GM12878 (cell line): Measurements from ENCODE around the gene TPM4. TPM values are rescaled to one million over a fixed set of nuclear protein-coding genes. Genes with fewer than 3 reads are reported as not detected.

Source experiments
- ATAC-seq: fragments of 200-7000 bp; cut with Tn5 transposase; 3 replicates; pipeline ENCODE4 v1.9.1; 2020; ENCODE audit warnings: mild to moderate bottlenecking, moderate library complexity
- BruUV-seq: library from RNA; stranded (reverse); fragments of 400-500 nt; replicated peaks from 2 replicates; lab custom pipeline; 2021; lab: Mats Ljungman, UMichigan
- CTCF ChIA-PET: fragments of 300-600 bp; sonication (Branson Sonifier 250); formaldehyde crosslinking; extraction: SDS; loops from one replicate; lab custom pipeline; 2021; ENCODE audit warnings: inconsistent platforms; lab: Yijun Ruan, JAX
- POLR2A ChIA-PET: fragments of 350-600 bp; formaldehyde crosslinking; extraction: SDS; loops from one replicate; lab custom pipeline; 2021; ENCODE audit warnings: inconsistent platforms; lab: Charles Lee
- RAD21 ChIA-PET: fragments of 300-600 bp; sonication (Branson Sonifier 250); formaldehyde crosslinking; loops from one replicate; lab custom pipeline; 2023; ENCODE audit warnings: antibody characterized with exemption; ENCODE audit not compliant: unreplicated experiment; lab: Charles Lee
- SMC1A ChIA-PET: fragments of 300-600 bp; sonication (Branson Sonifier 250); formaldehyde crosslinking; loops from one replicate; lab custom pipeline; 2023; ENCODE audit not compliant: unreplicated experiment, uncharacterized antibody; lab: Charles Lee
- DNase-seq: peaks from one replicate; pipeline ENCODE4 v3.0.0-alpha.2; 2011; ENCODE audit warnings: low read depth, low spot score
- FAIRE-seq: peaks from 3 replicates; lab custom pipeline; 2011; peaks lifted over from hg19 to GRCh38; lab: Jason Lieb, UNC
- H2AFZ ChIP-seq: 2 replicates; pipeline ENCODE4 v1.6.0; 2011; ENCODE audit warnings: low read depth, low read length, control low read depth; ENCODE audit not compliant: control insufficient read depth
- H3K27ac ChIP-seq: 2 replicates; pipeline ENCODE4 v1.5.1; 2011; ENCODE audit warnings: control low read depth; ENCODE audit not compliant: control insufficient read depth, insufficient read depth
- H3K27me3 ChIP-seq, 2 experiments: replicated peaks in 1 of 2; 2 replicates each; pipeline versions ENCODE4 v1.6.0 to v1.6.1; 2011; ENCODE audit warnings: low read length in 1 of 2; ENCODE audit not compliant: control insufficient read depth in 2 of 2, insufficient read depth in 2 of 2
- H3K36me3 ChIP-seq, 2 experiments: 2 replicates each; pipeline ENCODE4 v1.5.1; 2011; ENCODE audit warnings: low read length in 1 of 2; ENCODE audit not compliant: control insufficient read depth in 2 of 2, insufficient read depth in 2 of 2
- H3K4me1 ChIP-seq: 2 replicates; pipeline ENCODE4 v1.6.1; 2011; ENCODE audit warnings: mild to moderate bottlenecking, low read length, moderate library complexity, mixed read lengths; ENCODE audit not compliant: control insufficient read depth, insufficient read depth
- H3K4me2 ChIP-seq: 2 replicates; pipeline ENCODE4 v1.6.0; 2011; ENCODE audit warnings: control low read depth; ENCODE audit not compliant: control insufficient read depth, insufficient read depth
- H3K4me3 ChIP-seq: fragments of 200-600 bp; sonication (generic); 2 replicates; pipeline ENCODE4 v1.5.1; 2016
- H3K79me2 ChIP-seq: 2 replicates; pipeline ENCODE4 v1.6.0; 2011; ENCODE audit warnings: low read length; ENCODE audit not compliant: control insufficient read depth, insufficient read depth
- H3K9ac ChIP-seq: 2 replicates; pipeline ENCODE4 v1.8.0; 2011; ENCODE audit warnings: low read length, control low read depth, mixed read lengths; ENCODE audit not compliant: control insufficient read depth, insufficient read depth
- H3K9me3 ChIP-seq: replicated peaks from 3 replicates; pipeline ENCODE4 v1.5.1; 2011; ENCODE audit warnings: mild to moderate bottlenecking, low read length; ENCODE audit not compliant: control insufficient read depth, insufficient read depth
- H4K20me1 ChIP-seq: 2 replicates; pipeline ENCODE4 v1.6.0; 2011; ENCODE audit not compliant: control insufficient read depth, insufficient read depth
- BHLHE40 ChIP-seq, 2 experiments: fragments of 450-650 bp in 1 of 2; IDR thresholded peaks; 2 replicates each; pipeline ENCODE4 v1.6.1; 2011 to 2017; ENCODE audit warnings: low read depth in 2 of 2, borderline replicate concordance in 1 of 2, improper control_type of control experiment in 1 of 2, low read length in 1 of 2, mild to moderate bottlenecking in 1 of 2
- EGR1 ChIP-seq, 2 experiments: IDR thresholded peaks; 1 replicate in 1 of 2; 2 replicates in 1 of 2; pipeline ENCODE4 v1.6.1; 2011 to 2012; ENCODE audit warnings: low read depth in 2 of 2, low read length in 2 of 2, borderline replicate concordance in 1 of 2, mild to moderate bottlenecking in 1 of 2, moderate library complexity in 1 of 2
- EZH2 ChIP-seq: IDR thresholded peaks from 2 replicates; pipeline ENCODE4 v1.6.1; 2012; ENCODE audit warnings: low read depth, mild to moderate bottlenecking, control low read depth, inconsistent platforms, low read length, borderline replicate concordance; ENCODE audit not compliant: control insufficient read depth
- FOS ChIP-seq: IDR thresholded peaks from 3 replicates; pipeline ENCODE4 v1.6.1; 2011; ENCODE audit warnings: borderline replicate concordance; ENCODE audit not compliant: insufficient read length; ENCODE audit errors: extremely low read depth
- FOXM1 ChIP-seq: IDR thresholded peaks from 2 replicates; pipeline ENCODE4 v1.6.1; 2012; ENCODE audit warnings: low read depth, mild to moderate bottlenecking, inconsistent platforms, low read length, moderate library complexity
- NFXL1 ChIP-seq: fragments of 450-650 bp; IDR thresholded peaks from 2 replicates; pipeline ENCODE4 v1.6.1; 2017; ENCODE audit warnings: antibody characterized with exemption, mild to moderate bottlenecking, borderline replicate concordance
- NR2C2 ChIP-seq: IDR thresholded peaks from 2 replicates; pipeline ENCODE4 v1.6.1; 2011; ENCODE audit warnings: borderline replicate concordance, low read depth; ENCODE audit not compliant: control insufficient read depth, insufficient read length
- PAX5 ChIP-seq: IDR thresholded peaks from 2 replicates; pipeline ENCODE4 v1.6.1; 2011; ENCODE audit warnings: low read depth, low read length, borderline replicate concordance
- STAT1 ChIP-seq: fragments of 450-650 bp; conservative IDR thresholded peaks from 2 replicates; pipeline ENCODE4 v1.6.1; 2014; ENCODE audit warnings: antibody characterized with exemption, mild to moderate bottlenecking
- TCF7 ChIP-seq: IDR thresholded peaks from 2 replicates; pipeline ENCODE4 v1.6.1; 2014; ENCODE audit warnings: antibody characterized with exemption, borderline replicate concordance
- ZBED1 ChIP-seq: IDR thresholded peaks from 2 replicates; pipeline ENCODE4 v1.6.1; 2016; ENCODE audit warnings: borderline replicate concordance
- ZNF274 ChIP-seq: IDR thresholded peaks from one replicate; pipeline ENCODE4 v1.8.0; 2011; ENCODE audit not compliant: insufficient read length, insufficient read depth
- WGBS: methylation state at CpG from one replicate; pipeline ENCODE4 v1.1.6; 2016; ENCODE audit warnings: low lambda C conversion rate; ENCODE audit not compliant: insufficient replicate concordance, insufficient coverage; ENCODE audit errors: missing lambda C conversion rate; 5-methylcytosine and 5-hydroxymethylcytosine counted together
- in situ Hi-C: fragments of 300-500 bp; cut with MboI; formaldehyde crosslinking; loops from 9 replicates; pipeline ENCODE4 v1.14.3; 2018; ENCODE audit warnings: mixed read lengths
- intact Hi-C: fragments of 100-400 bp; cut with micrococcal nuclease; formaldehyde crosslinking; loops from one replicate; pipeline ENCODE4 v1.14.2; 2022; ENCODE audit not compliant: unreplicated experiment
- polyA plus RNA-seq, 11 experiments: library from polyadenylated mRNA; depleted of rRNA in 4 of 11; unstranded in 6 of 11; stranded (reverse) in 5 of 11; fragments of >200 nt; fragmentation: Nextera tagmentation in 4 of 11; fragmentation: Illumina TruSeq in 1 of 11; extraction: Ambion mirVana in 4 of 11; extraction: Trizol in 1 of 11; gene quantifications; 1 replicate in 1 of 11; 2 replicates in 10 of 11; pipeline versions ENCODE4 v1.2.1 to v1.2.3, GENCODE V29; 2011 to 2016; ENCODE audit warnings: inconsistent platforms in 2 of 11, missing spikeins in 2 of 11, low read depth in 1 of 11
- total RNA-seq, 4 experiments: library from RNA; depleted of rRNA in 3 of 4; stranded (reverse); fragments of >200 nt in 3 of 4; fragmentation: Illumina TruSeq in 1 of 4; extraction: Trizol in 1 of 4; gene quantifications; 2 replicates each; pipeline versions ENCODE4 v1.2.1 to v1.2.3, GENCODE V29; 2013 to 2021
- TF ChIP-seq, protein P1 (sequence below): IDR thresholded peaks from 2 replicates; pipeline ENCODE4 v1.6.1; 2011; ENCODE audit warnings: mild to moderate bottlenecking, low read depth, low read length, moderate library complexity; ENCODE audit not compliant: insufficient replicate concordance

The TPM4 gene
- total and polyA plus RNA-seq, 10 of the 15 experiments (the other 5 are each of a cell fraction or from before 2014, with no cell fraction given) = 183 to 620 (median 407) TPM

DNA sequence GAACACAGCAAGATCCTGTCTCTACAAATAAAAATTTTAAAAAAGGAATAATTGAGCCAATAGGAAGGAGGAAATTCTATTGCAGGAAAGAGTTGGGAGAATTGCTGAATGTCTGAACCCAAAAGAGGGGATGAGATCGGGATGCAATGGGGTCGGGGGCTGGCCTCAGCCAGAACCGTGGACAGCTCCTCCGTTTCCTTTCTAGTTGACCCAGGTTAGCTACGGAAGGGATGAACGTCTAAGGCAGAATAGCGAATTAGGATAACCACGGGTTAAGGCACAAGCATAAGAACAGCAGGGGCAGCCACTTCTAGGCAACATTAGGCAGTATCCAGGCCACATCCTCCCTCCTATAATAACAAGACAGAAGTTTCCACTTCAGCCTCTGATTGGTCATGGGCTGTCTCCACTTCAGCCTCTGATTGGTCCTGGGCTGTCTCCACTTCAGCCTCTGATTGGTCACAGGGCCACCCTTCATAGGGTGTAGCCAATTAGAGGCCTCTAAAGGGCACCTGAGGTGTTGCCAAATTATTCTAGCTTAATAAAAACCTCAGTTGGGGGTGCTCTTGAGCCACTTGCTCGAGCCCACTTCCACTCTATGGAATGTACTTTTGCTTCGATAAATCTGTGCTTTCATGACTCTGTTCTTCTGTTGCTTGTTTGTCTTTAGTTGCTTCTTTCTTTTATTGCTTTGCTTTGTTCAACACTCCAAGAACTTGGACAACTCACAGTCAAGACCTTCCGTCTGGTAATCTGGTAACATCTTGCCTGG, 24.9 kb upstream of the TPM4 start (continued):
- TF ChIP-seq FOS = peak; percentile 35
- TF ChIP-seq, protein P1, sequence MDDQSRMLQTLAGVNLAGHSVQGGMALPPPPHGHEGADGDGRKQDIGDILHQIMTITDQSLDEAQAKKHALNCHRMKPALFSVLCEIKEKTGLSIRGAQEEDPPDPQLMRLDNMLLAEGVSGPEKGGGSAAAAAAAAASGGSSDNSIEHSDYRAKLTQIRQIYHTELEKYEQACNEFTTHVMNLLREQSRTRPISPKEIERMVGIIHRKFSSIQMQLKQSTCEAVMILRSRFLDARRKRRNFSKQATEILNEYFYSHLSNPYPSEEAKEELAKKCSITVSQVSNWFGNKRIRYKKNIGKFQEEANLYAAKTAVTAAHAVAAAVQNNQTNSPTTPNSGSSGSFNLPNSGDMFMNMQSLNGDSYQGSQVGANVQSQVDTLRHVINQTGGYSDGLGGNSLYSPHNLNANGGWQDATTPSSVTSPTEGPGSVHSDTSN = peak; percentile 33

DNA sequence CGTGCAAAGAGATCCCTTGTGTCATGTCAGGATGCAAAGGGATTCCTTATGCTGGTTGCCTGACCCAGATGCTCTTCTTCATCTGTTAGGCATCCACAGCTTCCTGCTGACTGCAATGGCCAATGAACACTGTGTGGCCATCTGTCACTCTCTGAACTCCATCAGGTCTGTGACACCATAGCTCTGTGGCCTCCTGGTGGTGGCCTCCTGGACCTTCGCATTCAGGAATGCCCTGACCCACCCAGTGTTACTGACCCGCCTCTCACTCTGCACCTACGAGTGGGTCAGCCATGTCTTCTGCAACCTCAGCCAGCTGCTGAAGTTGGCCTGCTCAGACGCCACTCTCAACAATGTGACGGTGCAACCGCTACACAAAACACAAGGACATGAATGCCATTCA, 23.9 kb upstream of the TPM4 start:
- intact Hi-C loops (no loop called here), in situ Hi-C loops (no loop called here)
- no peak for DNase-seq
- no peak overlapping the region for H3K9ac ChIP-seq
- no peak overlapping the region for H2AFZ ChIP-seq
- no TSS peak for BruUV-seq
- no peaks in the 10 kb centered on the region for H3K27me3 ChIP-seq
- RAD21 ChIA-PET = no interaction called here
- no peak overlapping the region for H3K4me2 ChIP-seq
- WGBS = 62% methylated on average over 7 of the region's 7 CpGs
- no peaks in the 10 kb centered on the region for H4K20me1 ChIP-seq
- SMC1A ChIA-PET = no interaction called here
- FAIRE-seq = no peak
- no peak for ATAC-seq
- no peak overlapping the region for H3K4me3 ChIP-seq
- no peaks in the 10 kb centered on the region for H3K79me2 ChIP-seq
- H3K9me3 ChIP-seq = peaks cover 4% of the 10 kb centered on the region
- CTCF ChIA-PET = interaction anchor here (4.1 kb wide), 1 partner anchor 10 kb away, joined by 13 read pairs; no protein-coding TSS in a partner anchor
- H3K27ac ChIP-seq = no peak overlapping the region
- no peaks in the 10 kb centered on the region for H3K36me3 ChIP-seq
- POLR2A ChIA-PET = no interaction called here
- H3K4me1 ChIP-seq = no peaks in the 10 kb centered on the region
- no peak for TF ChIP-seq EGR1 (IDR thresholded peaks at IDR 0.05; ENCODE audit: borderline replicate concordance in 1 of 2, low read depth in 2 of 2, low read length in 2 of 2)
- TF ChIP-seq TCF7 = no peak
- TF ChIP-seq ZBED1 = no peak
- no peak for TF ChIP-seq PAX5
- TF ChIP-seq STAT1 = no peak
- TF ChIP-seq EZH2 = no peak
- no peak for TF ChIP-seq FOXM1
- TF ChIP-seq NR2C2 = no peak
- no peak for TF ChIP-seq ZNF274
- TF ChIP-seq BHLHE40 (IDR thresholded peaks at IDR 0.05; ENCODE audit: borderline replicate concordance in 1 of 2, low read depth in 2 of 2, low read length in 1 of 2) = no peak
- TF ChIP-seq NFXL1 = no peak
- TF ChIP-seq, protein P1 = no peak
